HCT116 (cell line): ENCODE results near the gene VSTM2L. TPM values are rescaled to one million over a fixed set of nuclear protein-coding genes. Genes with fewer than 3 reads are reported as not detected.

Experiments used
- ATAC-seq: fragments of 200-7000 bp; cut with Tn5 transposase; 2 replicates; pipeline ENCODE4 v1.9.1; 2020; ENCODE audit warnings: mild to moderate bottlenecking, moderate library complexity
- BruUV-seq: library from RNA; stranded (reverse); fragments of 400-500 nt; replicated peaks from 2 replicates; lab custom pipeline; 2021; lab: Mats Ljungman, UMichigan
- CTCF ChIA-PET: fragments of 300-600 bp; sonication (Branson Sonifier 250); formaldehyde crosslinking; loops from one replicate; lab custom pipeline; 2021; ENCODE audit warnings: antibody characterized with exemption; lab: Charles Lee
- POLR2A ChIA-PET: fragments of 300-600, 350-600 bp; sonication (Branson Sonifier 250); formaldehyde crosslinking; loops from one replicate; lab custom pipeline; 2021; ENCODE audit warnings: antibody characterized with exemption; lab: Charles Lee
- RAD21 ChIA-PET, 2 experiments: fragments of 300-600 bp; sonication (Branson Sonifier 250); formaldehyde crosslinking; loops; one replicate each; lab custom pipeline; 2023; ENCODE audit warnings: low total read pairs in 2 of 2; ENCODE audit not compliant: uncharacterized antibody in 2 of 2, unreplicated experiment in 2 of 2, low non-redundant PET in 1 of 2; lab: Charles Lee
- DNase-seq: peaks from one replicate; pipeline ENCODE4 v3.0.0-alpha.2; 2010; ENCODE audit warnings: low read depth, low spot score
- H2AFZ ChIP-seq: fragments of 200-600 bp; shearing (Covaris generic), sonication (generic); 2 replicates; pipeline ENCODE4 v1.6.1; 2017; ENCODE audit warnings: low read depth, mixed run types, mixed read lengths, antibody characterized with exemption, low read length; ENCODE audit not compliant: poor library complexity, severe bottlenecking
- H3K27ac ChIP-seq: 2 replicates; pipeline ENCODE4 v1.5.1; 2012; ENCODE audit warnings: low read depth, low read length
- H3K27me3 ChIP-seq: fragments of 200-600 bp; sonication (generic); 2 replicates; pipeline ENCODE4 v1.6.1; 2016; ENCODE audit warnings: mixed run types, low read length, mixed read lengths; ENCODE audit not compliant: insufficient read depth
- H3K36me3 ChIP-seq, 2 experiments: fragments of 200-500 bp in 1 of 2; fragments of 200-600 bp in 1 of 2; sonication (Bioruptor generic) in 1 of 2; sonication (generic) in 1 of 2; 2 replicates each; pipeline versions ENCODE4 v1.5.1 to v1.6.1; 2014 to 2016; ENCODE audit warnings: low read length in 2 of 2, inconsistent platforms in 1 of 2, mixed read lengths in 1 of 2, mixed run types in 1 of 2; ENCODE audit not compliant: insufficient read depth in 2 of 2, control insufficient read depth in 1 of 2
- H3K4me1 ChIP-seq, 2 experiments: fragments of 200-600 bp in 1 of 2; sonication (generic) in 1 of 2; 2 replicates each; pipeline versions ENCODE4 v1.5.1 to v1.6.1; 2012 to 2017; ENCODE audit warnings: low read length in 2 of 2, inconsistent platforms in 1 of 2, mild to moderate bottlenecking in 1 of 2, mixed read lengths in 1 of 2, mixed run types in 1 of 2, moderate library complexity in 1 of 2; ENCODE audit not compliant: insufficient read depth in 2 of 2, control insufficient read depth in 1 of 2
- H3K4me2 ChIP-seq: fragments of 200-600 bp; sonication (generic); 2 replicates; pipeline ENCODE4 v1.6.1; 2017; ENCODE audit warnings: mixed run types, low read length, mixed read lengths
- H3K4me3 ChIP-seq, 2 experiments: fragments of 200-600 bp in 1 of 2; sonication (generic) in 1 of 2; replicated peaks in 1 of 2; 2 replicates each; pipeline ENCODE4 v1.5.1; 2011 to 2016; ENCODE audit warnings: low read length in 2 of 2, control low read depth in 1 of 2, low read depth in 1 of 2, mild to moderate bottlenecking in 1 of 2, mixed read lengths in 1 of 2, mixed run types in 1 of 2
- H3K79me2 ChIP-seq: fragments of 200-600 bp; sonication (generic); 2 replicates; pipeline ENCODE4 v1.6.1; 2017; ENCODE audit warnings: mild to moderate bottlenecking, mixed run types, low read length, moderate library complexity, mixed read lengths; ENCODE audit not compliant: insufficient read depth
- H3K9ac ChIP-seq: fragments of 200-600 bp; sonication (generic); 2 replicates; pipeline ENCODE4 v1.6.1; 2016; ENCODE audit warnings: low read length, mixed read lengths
- H3K9me2 ChIP-seq: fragments of 200-600 bp; sonication (generic), shearing (Covaris generic); 2 replicates; pipeline ENCODE4 v1.6.1; 2017; ENCODE audit warnings: mixed run types, mild to moderate bottlenecking, moderate library complexity; ENCODE audit not compliant: insufficient read depth
- H3K9me3 ChIP-seq, 2 experiments: fragments of 200-500 bp in 1 of 2; fragments of 200-600 bp in 1 of 2; sonication (Bioruptor generic) in 1 of 2; sonication (generic) in 1 of 2; 2 replicates each; pipeline ENCODE4 v1.6.1; 2014 to 2017; ENCODE audit warnings: low read length in 2 of 2, mixed read lengths in 2 of 2, inconsistent platforms in 1 of 2, low read depth in 1 of 2, mild to moderate bottlenecking in 1 of 2, mixed run types in 1 of 2, moderate library complexity in 1 of 2; ENCODE audit not compliant: control insufficient read depth in 1 of 2, insufficient read depth in 1 of 2
- H4K20me1 ChIP-seq: fragments of 200-600 bp; sonication (generic), shearing (Covaris generic); 2 replicates; pipeline ENCODE4 v1.6.1; 2017; ENCODE audit warnings: mixed run types, mild to moderate bottlenecking, moderate library complexity; ENCODE audit not compliant: insufficient read depth
- CBX3 ChIP-seq: IDR thresholded peaks from 2 replicates; pipeline ENCODE4 v1.6.1; 2012; ENCODE audit warnings: low read depth
- CEBPB ChIP-seq: IDR thresholded peaks from 2 replicates; pipeline ENCODE4 v1.6.1; 2012; ENCODE audit warnings: low read depth
- ELF1 ChIP-seq: IDR thresholded peaks from 2 replicates; pipeline ENCODE4 v1.6.1; 2012; ENCODE audit warnings: low read depth, borderline replicate concordance
- JUND ChIP-seq: IDR thresholded peaks from 2 replicates; pipeline ENCODE4 v1.6.1; 2012
- MAX ChIP-seq: IDR thresholded peaks from 2 replicates; pipeline ENCODE4 v1.6.1; 2012
- POLR2A ChIP-seq: IDR thresholded peaks from 2 replicates; pipeline ENCODE4 v1.7.0; 2011; ENCODE audit warnings: borderline replicate concordance; ENCODE audit not compliant: insufficient read depth, insufficient read length; ENCODE audit errors: extremely low read depth
- REST ChIP-seq: IDR thresholded peaks from 2 replicates; pipeline ENCODE4 v1.6.1; 2012; ENCODE audit warnings: low read depth
- SIN3A ChIP-seq: IDR thresholded peaks from 2 replicates; pipeline ENCODE4 v1.6.1; 2012; ENCODE audit warnings: low read depth
- SRF ChIP-seq: IDR thresholded peaks from 2 replicates; pipeline ENCODE4 v1.6.1; 2012; ENCODE audit warnings: low read depth
- TCF7L2 ChIP-seq: IDR thresholded peaks from 2 replicates; pipeline ENCODE4 v1.7.0; 2011; ENCODE audit warnings: borderline replicate concordance, inconsistent platforms; ENCODE audit not compliant: insufficient read depth, insufficient read length; ENCODE audit errors: extremely low read depth
- YY1 ChIP-seq: IDR thresholded peaks from 2 replicates; pipeline ENCODE4 v1.6.1; 2011; ENCODE audit warnings: low read length, low read depth, moderate library complexity, mild to moderate bottlenecking; ENCODE audit not compliant: insufficient replicate concordance; ENCODE audit errors: extremely low read depth
- ZBTB33 ChIP-seq: IDR thresholded peaks from 2 replicates; pipeline ENCODE4 v1.6.1; 2011; ENCODE audit warnings: mild to moderate bottlenecking, low read length, moderate library complexity; ENCODE audit not compliant: insufficient replicate concordance; ENCODE audit errors: extremely low read depth
- intact Hi-C: fragments of 100-400 bp; cut with micrococcal nuclease; formaldehyde crosslinking; loops from 2 replicates; pipeline ENCODE4 v1.10.0; 2022
- total RNA-seq: library from RNA; stranded (reverse); gene quantifications from one replicate; pipeline ENCODE4 v1.2.1, GENCODE V29; 2021; ENCODE audit not compliant: unreplicated experiment

Gene VSTM2L
- total RNA-seq, 1 experiment from 2014 or later: 0.69 TPM

GRCh38 chr20:37922016-37922415, 19.1 kb downstream of the VSTM2L start (continued):
- TF ChIP-seq REST (no peak), YY1 (no peak), ZBTB33 (no peak)

- no peak overlapping the region for H2AFZ ChIP-seq
- H3K4me1 ChIP-seq: no peaks in the 10 kb centered on the region
- H3K79me2 ChIP-seq: no peaks in the 10 kb centered on the region
- no peak overlapping the region for H3K4me3 ChIP-seq
- H3K36me3 ChIP-seq: no peaks in the 10 kb centered on the region
- intact Hi-C loops: no loop called here
- H3K27ac ChIP-seq: no peak overlapping the region
- ChIA-PET RAD21 (no interaction called here), CTCF (no interaction called here), POLR2A (no interaction called here)
- H3K9me2 ChIP-seq: no peaks in the 10 kb centered on the region
- no TSS peak for BruUV-seq
- no peaks in the 10 kb centered on the region for H4K20me1 ChIP-seq
- H3K4me2 ChIP-seq: no peak overlapping the region
- H3K27me3 ChIP-seq: peaks cover 7% of the 10 kb centered on the region; the same call in 1 of the 2 replicates
- no peak overlapping the region for H3K9ac ChIP-seq
- ATAC-seq: no peak
- no peak for DNase-seq
- no peak for TF ChIP-seq CEBPB
- TF ChIP-seq SRF: no peak
- no peak for TF ChIP-seq YY1
- TF ChIP-seq POLR2A: no peak
- TF ChIP-seq MAX: no peak
- TF ChIP-seq CBX3: no peak
- TF ChIP-seq ELF1: no peak
- no peak for TF ChIP-seq JUND
- TF ChIP-seq SIN3A: no peak
- no peak for TF ChIP-seq TCF7L2
- no peak for TF ChIP-seq REST
- no peaks in the 10 kb centered on the region for H3K9me3 ChIP-seq
Measured at GRCh38 chr20:37925265-37926165, 22.6 kb downstream of the VSTM2L start.
